Measurements from ENCODE around the gene DNASE1L3.
"Not testable (repeated sequence)": the region's sequence is repeated elsewhere in the genome, so short reads cannot be mapped to it uniquely, and the experiment has no call there.

DNASE1L3 gene

GRCh38 chr3:58234516-58234931, 23.8 kb upstream of the DNASE1L3 start:
- DNase-seq = no peak

- DNase-seq = no peak
Observed at GRCh38 chr3:58231666-58232065, 20.9 kb upstream of the DNASE1L3 start.

- DNase-seq = no peak
Observed at GRCh38 chr3:58230876-58231552, 20.2 kb upstream of the DNASE1L3 start.

GRCh38 chr3:58227933-58228332, 17.2 kb upstream of the DNASE1L3 start:
- DNase-seq = not testable (repeated sequence)

GRCh38 chr3:58223855-58224254, 13.1 kb upstream of the DNASE1L3 start:
- no peak for DNase-seq

GRCh38 chr3:58222161-58222724, 11.5 kb upstream of the DNASE1L3 start:
- DNase-seq = no peak

- no peak for DNase-seq
Observed at GRCh38 chr3:58218904-58219303, 8.1 kb upstream of the DNASE1L3 start.

GRCh38 chr3:58217209-58217811, 6.5 kb upstream of the DNASE1L3 start:
- DNase-seq = peak; percentile 58 to 86

GRCh38 chr3:58216496-58217195, 5.9 kb upstream of the DNASE1L3 start:
- DNase-seq = no peak

- no peak for DNase-seq
Observed at GRCh38 chr3:58215317-58216025, 4.7 kb upstream of the DNASE1L3 start.

- DNase-seq = no peak
Observed at GRCh38 chr3:58214484-58215316, 3.9 kb upstream of the DNASE1L3 start.

- no peak for DNase-seq
Observed at GRCh38 chr3:58209933-58210332, 839 bp downstream of the DNASE1L3 start.

GRCh38 chr3:58207954-58208353, 2.8 kb downstream of the DNASE1L3 start:
- no peak for DNase-seq

GRCh38 chr3:58206406-58207011, 4.3 kb downstream of the DNASE1L3 start:
- DNase-seq = no peak

GRCh38 chr3:58205981-58206380, 4.8 kb downstream of the DNASE1L3 start:
- no peak for DNase-seq

- DNase-seq = no peak
Observed at GRCh38 chr3:58204720-58205119, 6.1 kb downstream of the DNASE1L3 start.

- DNase-seq = no peak
Observed at GRCh38 chr3:58203541-58203940, 7.2 kb downstream of the DNASE1L3 start.

GRCh38 chr3:58202917-58203360, 7.8 kb downstream of the DNASE1L3 start:
- no peak for DNase-seq

- DNase-seq = not testable (repeated sequence)
Observed at GRCh38 chr3:58201451-58201850, 9.3 kb downstream of the DNASE1L3 start.

GRCh38 chr3:58200846-58201355, 9.9 kb downstream of the DNASE1L3 start:
- DNase-seq = no peak

- no peak for DNase-seq
Observed at GRCh38 chr3:58200121-58200709, 10.6 kb downstream of the DNASE1L3 start.
